K562 (cell line): ENCODE data around the gene CACNA1C. TPM values are rescaled to one million over a fixed set of nuclear protein-coding genes. Genes with fewer than 3 reads are reported as not detected.

Experiments
- ATAC-seq: fragments of 200-7000 bp; cut with Tn5 transposase; 3 replicates; pipeline ENCODE4 v1.9.1; 2020; ENCODE audit warnings: moderate library complexity
- BruUV-seq: library from RNA; stranded (reverse); fragments of 400-500 nt; replicated peaks from 2 replicates; lab custom pipeline; 2021; lab: Mats Ljungman, UMichigan
- CTCF ChIA-PET: fragments of 300-600 bp; formaldehyde crosslinking; extraction: SDS; loops from one replicate; lab custom pipeline; 2021; ENCODE audit warnings: low intra/inter-chr PET ratio; lab: Yijun Ruan, JAX
- POLR2A ChIA-PET: fragments of 300-600, 350-650 bp; sonication (Branson Sonifier 250); formaldehyde crosslinking; extraction: SDS; loops from one replicate; lab custom pipeline; 2021; ENCODE audit warnings: antibody characterized with exemption, inconsistent platforms; lab: Yijun Ruan, JAX
- DNase-seq, 4 experiments: peaks; one replicate each; pipeline versions ENCODE4 v3.0.0 to v3.0.0-alpha.2; 2011 to 2018; ENCODE audit warnings: low spot score in 3 of 4, mixed read lengths in 3 of 4; ENCODE audit errors: extremely low read depth in 1 of 4
- FAIRE-seq: peaks from 2 replicates; lab custom pipeline; 2011; peaks lifted over from hg19 to GRCh38; lab: Jason Lieb, UNC
- H2AFZ ChIP-seq: 2 replicates; pipeline ENCODE4 v1.6.0; 2011; ENCODE audit warnings: low read depth, low read length, control low read depth, inconsistent platforms
- H3K27ac ChIP-seq: fragments of 200-600 bp; 3 replicates; pipeline ENCODE4 v1.8.0; 2011; ENCODE audit warnings: low read depth, mild to moderate bottlenecking, control low read depth, inconsistent platforms, low read length, moderate library complexity, mixed read lengths; ENCODE audit errors: extremely low read depth
- H3K27me3 ChIP-seq, 2 experiments: fragments of 300-600 bp in 1 of 2; 2 replicates in 1 of 2; 3 replicates in 1 of 2; pipeline versions ENCODE4 v1.6.0 to v1.8.0; 2011; ENCODE audit warnings: inconsistent platforms in 2 of 2, low read length in 2 of 2, mild to moderate bottlenecking in 1 of 2, mixed read lengths in 1 of 2, moderate library complexity in 1 of 2; ENCODE audit not compliant: control insufficient read depth in 2 of 2, insufficient read depth in 2 of 2
- H3K36me3 ChIP-seq: fragments of 300-600 bp; 3 replicates; pipeline ENCODE4 v1.8.0; 2011; ENCODE audit warnings: mild to moderate bottlenecking, low read length, inconsistent platforms; ENCODE audit not compliant: control insufficient read depth, insufficient read depth
- H3K4me1 ChIP-seq, 2 experiments: fragments of 200-600 bp in 1 of 2; replicated peaks in 1 of 2; 2 replicates in 1 of 2; 3 replicates in 1 of 2; pipeline versions ENCODE4 v1.5.1 to v1.8.0; 2011; ENCODE audit warnings: inconsistent platforms in 2 of 2, low read length in 2 of 2, mild to moderate bottlenecking in 1 of 2, mixed read lengths in 1 of 2, moderate library complexity in 1 of 2; ENCODE audit not compliant: control insufficient read depth in 2 of 2, insufficient read depth in 2 of 2
- H3K4me2 ChIP-seq: 2 replicates; pipeline ENCODE4 v1.6.1; 2011; ENCODE audit warnings: low read length, control low read depth, inconsistent platforms, mixed read lengths; ENCODE audit not compliant: insufficient read depth
- H3K4me3 ChIP-seq: fragments of 200-600 bp; sonication (generic), shearing (Covaris generic); 2 replicates; pipeline ENCODE4 v1.5.1; 2016; ENCODE audit warnings: control low read depth, inconsistent platforms
- H3K79me2 ChIP-seq: fragments of 200-600 bp; 3 replicates; pipeline ENCODE4 v1.8.0; 2011; ENCODE audit warnings: low read length, inconsistent platforms; ENCODE audit not compliant: control insufficient read depth, insufficient read depth
- H3K9ac ChIP-seq, 2 experiments: 2 replicates each; pipeline versions ENCODE4 v1.6.0 to v1.6.1; 2011; ENCODE audit warnings: low read depth in 2 of 2, low read length in 2 of 2, control low read depth in 1 of 2, inconsistent platforms in 1 of 2, mild to moderate bottlenecking in 1 of 2, mixed read lengths in 1 of 2; ENCODE audit not compliant: insufficient read depth in 1 of 2
- H3K9me1 ChIP-seq: one replicate; pipeline ENCODE4 v1.6.0; 2011; ENCODE audit warnings: inconsistent platforms, mild to moderate bottlenecking, low read length, moderate library complexity; ENCODE audit not compliant: control insufficient read depth, insufficient read depth
- H3K9me3 ChIP-seq: replicated peaks from 2 replicates; pipeline ENCODE4 v1.5.1; 2011; ENCODE audit warnings: low read depth, low read length, inconsistent platforms; ENCODE audit not compliant: control insufficient read depth, insufficient read depth
- H4K20me1 ChIP-seq: replicated peaks from 2 replicates; pipeline ENCODE4 v1.6.1; 2011; ENCODE audit warnings: low read length, inconsistent platforms, mixed read lengths; ENCODE audit not compliant: control insufficient read depth, insufficient read depth
- HEY1 ChIP-seq: fragments of 250-450 bp; sonication (Bioruptor Pico); IDR thresholded peaks from 2 replicates; pipeline ENCODE4 v1.5.0; 2020; ENCODE audit warnings: mild to moderate bottlenecking, moderate library complexity, borderline replicate concordance
- NFYB ChIP-seq: IDR thresholded peaks from 2 replicates; pipeline ENCODE4 v1.6.1; 2011; ENCODE audit warnings: mild to moderate bottlenecking, moderate library complexity; ENCODE audit not compliant: insufficient read length; ENCODE audit errors: extremely low read depth
- PHF8 ChIP-seq: fragments of 200-600 bp; sonication (generic); IDR thresholded peaks from 2 replicates; pipeline ENCODE4 v1.6.1; 2012; ENCODE audit warnings: mixed run types, mild to moderate bottlenecking, inconsistent platforms, low read length, moderate library complexity, borderline replicate concordance
- SAFB ChIP-seq: fragments of 200-400 bp; formaldehyde crosslinking; IDR thresholded peaks from 2 replicates; pipeline ENCODE4 v1.6.1; 2017; ENCODE audit warnings: low read depth, low read length, borderline replicate concordance
- ZNF644 ChIP-seq: fragments of 200-800 bp; sonication (Bioruptor generic); IDR thresholded peaks from 2 replicates; pipeline ENCODE4 v1.6.1; 2016; ENCODE audit warnings: low read depth, missing genetic modification characterization, missing compliant biosample characterization
- WGBS: fragments of 100-300 bp; shearing (Covaris generic); methylation state at CpG from one replicate; pipeline ENCODE4 v1.1.6; 2016; ENCODE audit warnings: low coverage, mixed read lengths; ENCODE audit not compliant: insufficient coverage; ENCODE audit errors: missing lambda C conversion rate; 5-methylcytosine and 5-hydroxymethylcytosine counted together
- in situ Hi-C: fragments of 300-500 bp; cut with MboI; formaldehyde crosslinking; loops from 4 replicates; pipeline ENCODE4 v1.15.0; 2018; ENCODE audit warnings: inconsistent platforms, mixed read lengths
- intact Hi-C: fragments of 100-400 bp; cut with micrococcal nuclease; formaldehyde crosslinking; loops from 2 replicates; pipeline ENCODE4 v1.14.2; 2022
- polyA plus RNA-seq, 8 experiments: library from polyadenylated mRNA; depleted of rRNA in 4 of 8; stranded (reverse) in 5 of 8; unstranded in 3 of 8; fragments of >200 nt; fragmentation: Nextera tagmentation in 2 of 8; fragmentation: Illumina TruSeq in 1 of 8; extraction: Ambion mirVana in 2 of 8; extraction: Trizol in 1 of 8; gene quantifications; 2 replicates each; pipeline versions ENCODE4 v1.2.1 to v1.2.3, GENCODE V29; 2011 to 2014; ENCODE audit warnings: inconsistent platforms in 1 of 8, missing spikeins in 1 of 8
- total RNA-seq, 7 experiments: library from RNA; depleted of rRNA in 6 of 7; stranded (reverse); fragments of >200 nt in 6 of 7; fragmentation: Illumina TruSeq in 2 of 7; extraction: Trizol in 2 of 7; gene quantifications; 2 replicates each; pipeline versions ENCODE4 v1.2.1 to v1.2.3, GENCODE V29; 2011 to 2021; ENCODE audit warnings: low replicate concordance in 1 of 7

Gene CACNA1C
- total and polyA plus RNA-seq, 9 of the 15 experiments (the other 6 are each of a cell fraction or from before 2014, with no cell fraction given), result not detected

- BruUV-seq, result no TSS peak
- no peak overlapping the region for H3K9ac ChIP-seq
- FAIRE-seq (no peak), ATAC-seq (no peak), DNase-seq (no peak)
- H3K4me3 ChIP-seq, result no peak overlapping the region
- H3K4me2 ChIP-seq, result no peak overlapping the region
- H2AFZ ChIP-seq, result no peak overlapping the region
- no peak overlapping the region for H3K27ac ChIP-seq
- intact Hi-C loops, result no loop called here
- ChIA-PET POLR2A (no interaction called here), CTCF (no interaction called here)
- 0% methylated on average over 3 of the region's 6 CpGs for WGBS
- H3K36me3 ChIP-seq, result no peaks in the 10 kb centered on the region
- no peaks in the 10 kb centered on the region; the same call in 1 of the 2 replicates for H4K20me1 ChIP-seq
- H3K9me3 ChIP-seq, result no peaks in the 10 kb centered on the region
- H3K9me1 ChIP-seq, result no peaks in the 10 kb centered on the region
- peaks cover 0 to 15% of the 10 kb centered on the region in 2 experiments; a peak in 2 of 5 replicates for H3K27me3 ChIP-seq
- H3K4me1 ChIP-seq, result no peaks in the 10 kb centered on the region
- TF ChIP-seq SAFB, result no peak
- no peak for TF ChIP-seq HEY1
- no peak for TF ChIP-seq PHF8
- TF ChIP-seq ZNF644, result no peak
- no peak for TF ChIP-seq NFYB
- in situ Hi-C loops, result no loop called here
- no peaks in the 10 kb centered on the region for H3K79me2 ChIP-seq
Observed at GRCh38 chr12:2732290-2732689, 679.5 kb downstream of the CACNA1C start.
